Pancreas (tissue), 10 donors: ENCODE measurements around the gene P3H4. TPM values are rescaled to one million over a fixed set of nuclear protein-coding genes. Genes with fewer than 3 reads are reported as not detected.
"Not testable (repeated sequence)": the region's sequence is repeated elsewhere in the genome, so short reads cannot be mapped to it uniquely, and the experiment has no call there.

Source experiments
- ATAC-seq, 4 donors: fragments of 200-7000 bp; cut with Tn5 transposase; one replicate each; pipeline versions ENCODE4 v1.8.0 to v1.9.1; 2020; ENCODE audit warnings: mild to moderate bottlenecking in 4 of 4, moderate library complexity in 4 of 4
- DNase-seq, 6 donors: peaks; one replicate each; pipeline ENCODE4 v3.0.0-alpha.2; 2020
- FAIRE-seq: peaks from 2 replicates; lab custom pipeline; 2012; peaks lifted over from hg19 to GRCh38; lab: Jason Lieb, UNC
- H3K27ac ChIP-seq, 4 donors: fragments of 200-600 bp; sonication (generic); 1 replicate in 3 of 4; 2 replicates in 1 of 4; pipeline versions ENCODE4 v1.5.0 to v1.8.0; 2020
- H3K27me3 ChIP-seq, 4 donors: fragments of 200-600 bp; one replicate each; pipeline ENCODE4 v1.8.0; 2021
- H3K36me3 ChIP-seq, 3 donors: fragments of 200-600 bp; sonication (generic) in 1 of 3; one replicate each; pipeline versions ENCODE4 v1.5.0 to v1.8.0; 2020 to 2021
- H3K4me1 ChIP-seq, 3 donors: fragments of 200-600 bp; one replicate each; pipeline ENCODE4 v1.8.0; 2021
- H3K4me3 ChIP-seq, 4 donors: fragments of 200-600 bp; sonication (generic) in 2 of 4; one replicate each; pipeline versions ENCODE4 v1.5.0 to v1.8.0; 2020 to 2021
- H3K9me3 ChIP-seq, 4 donors: fragments of 200-600 bp; one replicate each; pipeline ENCODE4 v1.8.0; 2021
- CTCF ChIP-seq, 4 donors: fragments of 200-600 bp; sonication (generic) in 3 of 4; IDR thresholded peaks; one replicate each; pipeline versions ENCODE4 v1.5.0 to v1.8.0; 2021; ENCODE audit warnings: antibody characterized with exemption in 4 of 4
- WGBS, 2 donors: extraction: QIAGEN DNeasy Blood & Tissue Kit; methylation state at CpG; one replicate each; pipeline ENCODE4 v1.1.7; 2013; 5-methylcytosine and 5-hydroxymethylcytosine counted together
- intact Hi-C, 3 donors: fragments of 100-400 bp; cut with DNase I; formaldehyde crosslinking; loops; one replicate each; pipeline versions ENCODE4 v1.11.1 to v1.14.2; 2022
- polyA plus RNA-seq, 2 donors: library from polyadenylated mRNA; stranded (reverse); fragments of 200-250 nt; gene quantifications; one replicate each; pipeline ENCODE4 v1.2.3, GENCODE V29; 2013
- total RNA-seq, 6 donors: library from RNA; stranded (reverse); fragmentation: NEBNext Ultra II Directional in 4 of 6; extraction: Animal tissue kit (Norgen Biotek cat#: 25700) in 4 of 6; gene quantifications; one replicate each; pipeline versions ENCODE4 v1.2.1 to v1.2.4, GENCODE V29; 2021 to 2023
- donor health status: healthy with polysubstance abuse.
- donor health status: DM: no; HTN: no; CAD: no; lungs with moderate emphysema.
- donor health status: DM: no; HTN: no; CAD: no.
- donor health status: control.
- donor health status: control.
- donor health status: Bipolar disorder and iron deficiency.
- donor health status: DM: yes; HTN: yes; CAD: no.
- donor health status: DM: no; HTN: no; CAD: no.
- donor health status: DM: no; HTN: no; CAD: no.
- donor health status: DM: yes; HTN: yes; CAD: no.

Gene P3H4
- total and polyA plus RNA-seq, 8 donors: 8.4 to 16.6 (median 11.4) TPM

GRCh38 chr17:41844971-41845370 is 33.2 kb upstream of the P3H4 start:
- no peaks in the 10 kb centered on the region for H3K36me3 ChIP-seq
- H3K9me3 ChIP-seq: no peaks in the 10 kb centered on the region
- DNase-seq: no peak
- 88 to 91% methylated on average over 6 of the region's 6 CpGs for WGBS, 2 donors
- H3K4me1 ChIP-seq: no peaks in the 10 kb centered on the region
- no peak for FAIRE-seq
- no peak for ATAC-seq
- H3K27ac ChIP-seq: no peak overlapping the region
- TF ChIP-seq CTCF (IDR thresholded peaks at IDR 0.05): no peak
- H3K4me3 ChIP-seq: no peak overlapping the region
- intact Hi-C loops: no loop called here
- H3K27me3 ChIP-seq: no peaks in the 10 kb centered on the region

GRCh38 chr17:41840781-41841180 is 29.0 kb upstream of the P3H4 start:
- DNase-seq, H3K27ac ChIP-seq, intact Hi-C loops, H3K4me1 ChIP-seq, ATAC-seq, H3K4me3 ChIP-seq, H3K9me3 ChIP-seq, FAIRE-seq, H3K36me3 ChIP-seq, H3K27me3 ChIP-seq: not testable (repeated sequence)
- WGBS, 2 donors: 89 to 93% methylated on average over 6 of the region's 6 CpGs

- ATAC-seq, H3K4me3 ChIP-seq, H3K9me3 ChIP-seq, H3K27me3 ChIP-seq, H3K4me1 ChIP-seq, FAIRE-seq, intact Hi-C loops, H3K27ac ChIP-seq, H3K36me3 ChIP-seq, DNase-seq: not testable (repeated sequence)
- WGBS, 2 donors: 85 to 92% methylated on average over 2 of the region's 2 CpGs
These were observed 27.7 kb upstream of the P3H4 start for GRCh38 chr17:41839448-41839847.

- no peak for TF ChIP-seq CTCF (IDR thresholded peaks at IDR 0.05)
- peaks cover 0 to 5% (median 5%) of the 10 kb centered on the region in 3 donors for H3K4me1 ChIP-seq
- no peak for DNase-seq
- H3K36me3 ChIP-seq: no peaks in the 10 kb centered on the region
- FAIRE-seq: no peak
- intact Hi-C loops: no loop called here
- H3K27ac ChIP-seq: peak within 1 kb of the TSS in 1 of 4 donors; percentile 17
- peak within 1 kb of the TSS in 2 of 4 donors; percentile 56 to 93 for H3K4me3 ChIP-seq
- no peak for ATAC-seq
- no peaks in the 10 kb centered on the region for H3K27me3 ChIP-seq
- H3K9me3 ChIP-seq: no peaks in the 10 kb centered on the region
- 93 to 97% methylated on average over 15 of the region's 15 CpGs for WGBS, 2 donors
These were observed 26.2 kb upstream of the P3H4 start, which contains the start of gene KLHL10 for GRCh38 chr17:41837761-41838538. TSS of gene KLHL10 (plus strand) at chr17:41837825. CDS start at chr17:41837933, 108 bp downstream.

GRCh38 chr17:41836550-41837196 is 24.9 kb upstream of the P3H4 start:
- intact Hi-C loops: no loop called here
- no peak for TF ChIP-seq CTCF (IDR thresholded peaks at IDR 0.05)
- FAIRE-seq (no peak), DNase-seq (peak in 1 of 6 donors; percentile 26), ATAC-seq (peak in 1 of 4 donors; percentile 2)
- peak overlapping the region in 2 of 4 donors; percentile 17 to 35 for H3K27ac ChIP-seq
- H3K36me3 ChIP-seq: peaks cover 0 to 7% (median 0%) of the 10 kb centered on the region in 3 donors
- no peaks in the 10 kb centered on the region for H3K27me3 ChIP-seq
- peaks cover 0 to 5% (median 5%) of the 10 kb centered on the region in 3 donors for H3K4me1 ChIP-seq
- H3K4me3 ChIP-seq: peak overlapping the region; percentile 56 to 93 (median 84)
- H3K9me3 ChIP-seq: no peaks in the 10 kb centered on the region
- WGBS, 2 donors: 34 to 38% methylated on average over 21 of the region's 21 CpGs
